HG03432 (cell line): ENCODE data around the gene OTC.

Source experiments
- ATAC-seq: cut with Tn5 transposase; IDR thresholded peaks from one replicate; pipeline ENCODE4 v1.9.1; 2021; ENCODE audit warnings: mild to moderate bottlenecking, moderate library complexity; ENCODE audit not compliant: unreplicated experiment

Gene OTC

GRCh38 chrX:38357747-38358673 lies 5.6 kb downstream of the OTC start:
- no peak for ATAC-seq

GRCh38 chrX:38363046-38363445 lies 10.6 kb downstream of the OTC start:
- no peak for ATAC-seq

DNA sequence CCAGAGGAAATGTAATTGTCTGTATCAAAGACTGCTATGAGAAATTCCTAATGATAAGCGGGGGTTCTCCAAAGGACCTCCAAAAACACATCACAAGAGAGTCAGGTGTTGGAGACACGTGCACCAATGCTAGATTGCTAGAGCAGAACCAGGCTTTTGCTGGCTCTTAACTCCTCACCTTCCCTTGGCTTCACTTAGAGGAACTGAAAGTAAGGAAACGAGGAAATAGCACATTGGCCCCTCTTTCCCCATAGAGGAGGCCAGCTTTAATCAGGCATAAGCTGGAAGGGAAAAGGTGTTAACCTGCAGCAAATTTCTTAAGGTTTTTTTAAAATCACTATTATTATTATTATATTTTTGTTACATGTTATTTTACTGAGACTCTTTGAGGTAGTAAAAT lies 13.6 kb downstream of the OTC start:
- ATAC-seq: no peak

DNA sequence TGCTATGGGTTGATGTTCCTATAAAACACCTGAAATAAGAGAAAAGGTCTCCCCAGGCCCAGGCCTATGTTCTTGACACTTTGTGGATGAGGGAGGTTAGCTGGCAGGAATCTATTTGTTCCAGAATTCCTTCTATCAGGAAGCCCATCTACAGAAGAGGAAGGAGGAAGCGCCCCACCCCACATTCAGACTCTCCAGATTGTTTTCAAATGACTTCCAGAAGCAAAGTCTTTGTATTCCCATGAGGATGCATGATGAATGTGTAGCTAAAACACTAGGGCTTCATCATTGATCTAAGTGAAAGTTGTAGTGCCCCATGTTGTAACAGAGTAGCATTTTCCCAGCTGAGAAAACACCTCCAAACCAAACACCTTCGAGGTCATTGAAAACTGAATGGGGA lies 16.4 kb downstream of the OTC start:
- ATAC-seq: no peak

DNA sequence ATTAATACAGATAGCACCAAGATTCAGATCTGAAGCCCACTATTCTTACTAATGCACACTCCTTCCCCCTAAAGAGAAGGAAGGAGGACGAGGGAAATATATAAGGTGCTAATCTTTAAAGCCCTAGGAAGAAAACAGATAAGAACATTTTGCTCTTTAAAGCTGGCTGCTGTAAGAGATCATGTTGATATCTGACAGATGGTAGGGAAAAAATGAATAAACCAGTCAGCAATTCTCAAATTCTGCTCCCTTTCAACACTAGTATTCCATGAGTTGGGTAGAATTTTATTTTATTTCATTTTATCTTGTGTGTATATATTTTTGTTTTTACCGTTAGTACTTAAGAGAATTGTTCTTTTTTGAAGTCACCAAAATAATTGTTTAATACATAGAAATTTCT lies 19.2 kb downstream of the OTC start:
- no peak for ATAC-seq

- ATAC-seq: no peak
Measured at GRCh38 chrX:38374431-38374830, 22.0 kb downstream of the OTC start.

DNA sequence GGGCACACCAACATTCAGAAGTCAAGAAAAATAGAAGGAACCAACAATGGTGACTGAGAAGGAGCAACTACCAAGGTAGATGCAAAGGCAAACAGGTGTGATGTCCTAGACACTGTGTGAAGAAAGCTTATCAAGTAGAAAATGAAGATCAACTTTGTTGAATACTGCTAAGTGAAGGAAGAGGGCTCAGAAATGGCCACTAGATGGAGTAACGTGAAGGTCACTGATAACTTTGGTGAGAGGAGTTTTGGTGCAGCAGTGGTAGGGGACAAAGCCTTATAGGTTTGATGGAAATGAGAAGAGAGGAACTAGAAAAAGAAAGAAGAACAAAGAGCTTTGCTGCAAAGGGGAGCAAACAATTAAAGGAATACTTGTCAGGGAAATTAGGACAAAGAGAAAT lies 23.5 kb downstream of the OTC start:
- no peak for ATAC-seq

DNA sequence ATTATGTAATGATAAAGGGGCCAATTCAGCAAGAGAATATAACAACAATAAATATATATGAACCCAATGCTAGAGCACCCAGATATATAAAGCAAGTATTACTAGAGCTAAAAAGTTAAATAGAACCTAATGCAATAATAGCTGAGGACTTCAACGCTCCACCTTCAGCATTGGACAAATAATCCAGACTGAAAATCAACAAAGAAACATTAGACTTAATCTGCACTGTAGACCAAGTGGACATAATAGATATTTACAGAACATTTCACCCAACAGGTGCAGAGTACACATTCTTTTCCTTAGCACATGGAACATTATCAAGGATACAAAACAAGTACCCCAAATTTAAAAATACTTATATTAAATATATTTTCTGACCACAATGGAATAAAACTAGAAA lies 24.3 kb downstream of the OTC start:
- no peak for ATAC-seq

- ATAC-seq: no peak
Measured at GRCh38 chrX:38379088-38379487, 26.7 kb downstream of the OTC start.

DNA sequence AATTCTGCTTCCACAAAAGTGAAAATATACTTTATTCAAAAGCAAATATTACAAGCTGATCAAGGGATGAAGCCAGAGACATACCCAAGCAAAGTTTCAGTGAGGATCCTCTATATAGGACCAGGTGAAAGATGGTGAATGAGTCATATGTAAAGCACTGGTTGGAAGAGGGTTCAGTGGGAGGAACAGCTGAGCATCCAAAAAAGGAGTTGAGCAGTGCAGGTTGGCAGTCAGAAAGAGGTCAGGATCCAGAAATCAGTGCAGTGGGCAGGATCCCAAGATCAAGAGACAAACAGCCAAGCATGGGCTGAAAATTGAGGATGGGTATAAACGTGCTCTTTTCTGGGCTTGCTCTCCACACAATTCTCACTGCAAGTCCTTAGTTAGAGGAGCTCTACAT lies 30.3 kb downstream of the OTC start:
- no peak for ATAC-seq

- ATAC-seq: no peak
Measured at GRCh38 chrX:38400389-38400910, 48.0 kb downstream of the OTC start.

DNA sequence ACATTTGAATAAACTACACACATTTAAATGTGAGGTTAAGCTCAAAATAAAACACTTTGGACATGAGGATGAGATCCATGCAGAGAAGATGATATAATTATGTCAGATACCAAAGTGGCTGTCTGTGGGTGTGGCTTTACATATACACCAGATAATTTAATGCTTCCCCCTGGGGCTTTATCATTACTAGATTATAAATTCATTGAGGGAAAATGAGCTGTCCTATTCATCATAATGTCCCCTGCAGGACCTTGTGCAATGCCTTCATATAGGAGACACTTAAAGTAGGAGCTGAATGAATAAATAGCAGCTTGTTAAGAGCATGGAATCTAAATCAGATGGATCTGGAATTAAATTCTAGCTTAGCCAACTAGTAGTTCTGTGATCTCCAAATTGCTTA lies 49.7 kb downstream of the OTC start:
- ATAC-seq: no peak

DNA sequence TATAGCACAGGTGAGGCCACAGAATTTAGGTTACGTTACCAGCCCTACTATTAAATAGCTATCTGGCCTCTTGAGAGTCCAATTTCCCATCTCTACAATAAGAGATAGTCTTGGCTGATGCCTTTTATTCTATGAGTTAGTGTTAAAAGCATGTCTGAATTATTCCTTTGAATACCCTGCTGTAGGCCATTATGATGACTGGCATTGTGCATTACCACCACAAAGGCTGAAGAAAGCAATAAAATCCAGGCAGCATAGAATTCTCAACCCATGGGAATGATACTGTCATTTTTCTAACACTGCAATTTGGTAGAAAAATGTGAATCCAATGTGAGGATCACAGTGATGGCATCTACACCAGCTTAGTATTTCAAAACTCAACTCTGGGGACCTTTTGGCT lies 51.4 kb downstream of the OTC start:
- no peak for ATAC-seq

- ATAC-seq: no peak
Measured at GRCh38 chrX:38407126-38407525, 54.7 kb downstream of the OTC start.

DNA sequence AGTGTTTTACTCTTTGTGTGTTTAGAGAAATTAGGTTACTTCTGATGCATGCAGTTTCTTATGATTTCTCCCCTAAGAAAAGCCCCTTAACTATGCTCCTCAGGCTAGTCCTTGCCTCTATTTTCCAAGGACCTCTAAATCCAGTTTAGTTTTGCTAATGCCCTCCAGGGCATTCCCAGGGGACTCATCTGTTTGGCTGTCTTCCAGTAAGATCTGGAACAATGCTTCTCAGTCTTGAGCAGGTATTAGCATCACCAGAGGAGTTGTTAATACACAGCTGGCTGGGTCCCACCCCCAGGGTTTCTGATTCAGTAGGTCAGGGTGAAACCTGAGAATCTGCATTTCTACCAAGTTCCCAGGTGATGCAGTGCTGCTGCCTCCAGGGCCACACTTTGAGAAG lies 56.9 kb downstream of the OTC start:
- ATAC-seq: no peak

DNA sequence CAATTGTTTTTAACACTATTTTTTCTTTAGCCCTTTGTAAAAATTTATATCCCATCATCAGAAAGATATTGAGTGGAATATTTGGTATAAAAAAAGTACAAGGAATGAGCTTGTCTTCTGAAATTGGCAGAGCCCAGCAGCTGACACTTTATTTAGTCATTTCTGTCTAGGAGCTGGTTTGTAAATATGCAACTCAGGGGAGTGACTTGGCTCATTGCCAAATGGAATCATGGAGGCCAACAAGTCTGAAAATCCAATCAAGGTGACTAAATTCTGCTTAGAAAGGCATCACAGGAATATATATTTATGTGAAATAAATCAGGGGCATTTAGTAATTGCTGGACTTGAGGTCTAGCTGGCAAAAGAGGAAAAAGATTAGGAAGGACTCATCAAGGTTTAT lies 74.4 kb downstream of the OTC start:
- ATAC-seq: no peak

GRCh38 chrX:38431525-38431924 lies 79.1 kb downstream of the OTC start:
- no peak for ATAC-seq

- no peak for ATAC-seq
Measured at GRCh38 chrX:38435130-38435529, 82.7 kb downstream of the OTC start.

- ATAC-seq: no peak
Measured at GRCh38 chrX:38437093-38437492, 84.7 kb downstream of the OTC start.

- no peak for ATAC-seq
Measured at GRCh38 chrX:38438321-38438720, 85.9 kb downstream of the OTC start.

DNA sequence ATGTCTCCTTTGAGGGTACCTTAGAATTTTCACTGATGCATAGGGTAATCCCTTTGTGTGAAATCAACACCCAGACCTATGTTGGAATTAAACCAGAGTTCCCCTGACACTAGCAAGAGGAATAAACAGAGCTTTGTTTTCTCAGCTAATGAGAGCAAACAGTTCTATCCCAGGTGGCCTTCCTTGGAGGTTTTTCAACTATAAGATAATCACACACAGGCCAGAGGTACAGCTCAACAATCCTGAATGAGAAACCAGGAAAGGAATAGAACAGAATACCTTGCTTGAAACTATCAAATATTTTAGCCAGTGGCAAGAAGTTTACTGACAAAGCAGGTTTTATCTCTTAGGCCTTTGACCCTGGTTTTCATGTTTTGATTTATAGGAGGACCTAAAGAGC lies 100.2 kb downstream of the OTC start:
- ATAC-seq: no peak

DNA sequence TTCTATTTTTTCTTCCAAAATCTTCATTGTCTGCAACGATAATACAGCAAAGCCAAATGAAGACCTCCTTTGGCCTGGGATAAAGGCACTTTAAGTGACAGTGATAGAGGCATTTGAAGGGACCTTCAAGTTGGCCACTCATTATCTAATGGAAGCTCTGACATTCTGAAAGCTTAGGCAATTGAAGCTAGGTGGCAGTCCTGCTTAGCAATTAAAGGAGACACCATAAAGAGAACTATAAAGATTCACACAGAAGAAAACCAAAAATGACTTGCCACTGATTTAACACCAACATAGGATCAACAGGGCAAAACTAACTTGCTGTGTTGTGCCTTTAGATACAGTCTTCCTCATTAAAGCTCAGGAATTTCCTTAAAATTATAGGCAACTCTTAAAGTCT lies 105.7 kb downstream of the OTC start:
- no peak for ATAC-seq

DNA sequence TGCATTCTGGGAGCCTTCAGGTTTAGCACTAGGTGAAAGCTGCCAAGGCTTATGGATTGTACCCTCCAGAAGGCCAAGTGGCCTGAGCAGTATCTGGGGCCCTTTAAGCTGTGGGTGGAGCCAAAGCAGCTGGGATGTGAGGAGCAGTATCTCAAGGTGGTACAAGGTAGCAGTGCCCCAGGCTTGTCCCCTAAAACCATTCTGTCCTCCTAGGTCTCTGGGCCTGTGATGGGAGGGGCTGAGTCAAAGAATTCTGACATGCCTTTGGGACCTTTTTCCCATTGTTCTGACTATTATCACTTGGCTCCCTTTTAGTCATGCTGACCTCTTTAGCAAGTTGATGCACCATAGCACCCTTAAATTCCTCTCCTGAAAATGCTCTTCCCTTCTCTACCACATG lies 109.9 kb downstream of the OTC start:
- no peak for ATAC-seq
